Measurements from ENCODE around the gene CNTF.

The CNTF gene

DNA sequence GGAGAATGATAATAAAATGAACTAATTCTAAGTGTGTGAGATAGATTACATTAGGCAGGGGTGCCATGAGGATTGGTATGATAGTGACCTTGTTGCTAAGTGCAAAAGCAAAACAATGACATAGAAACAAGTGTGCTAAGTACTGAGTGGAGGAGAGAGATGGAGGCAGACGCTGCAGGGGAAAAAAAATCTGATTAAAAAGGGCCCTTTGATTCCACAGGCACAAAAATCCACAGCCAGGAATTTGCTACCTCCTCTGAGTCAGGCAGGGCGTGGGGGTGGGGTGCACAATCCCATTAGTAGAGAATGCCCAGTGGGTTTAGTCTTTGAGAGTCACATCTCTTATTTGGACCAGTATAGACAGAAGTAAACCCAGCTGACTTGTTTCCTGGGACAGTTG, at the start of gene CNTF:
Gene CNTF (plus strand): TSS at position 322 of the 400 bp plus-strand sequence. CDS start 88 bp downstream, outside the sequence.
- Histone ChIP-seq H3K27ac (peak within 1 kb of the TSS in 4 of 21 experiments; percentile 6 to 24 (median 8)), H3K4me3 (no peak within 1 kb of the TSS)

GRCh38 chr11:58572906-58573305, 49.6 kb upstream of the CNTF start:
- H3K27ac ChIP-seq: peak overlapping the region in 20 of 21 experiments; percentile 45 to 100 (median 100)

DNA sequence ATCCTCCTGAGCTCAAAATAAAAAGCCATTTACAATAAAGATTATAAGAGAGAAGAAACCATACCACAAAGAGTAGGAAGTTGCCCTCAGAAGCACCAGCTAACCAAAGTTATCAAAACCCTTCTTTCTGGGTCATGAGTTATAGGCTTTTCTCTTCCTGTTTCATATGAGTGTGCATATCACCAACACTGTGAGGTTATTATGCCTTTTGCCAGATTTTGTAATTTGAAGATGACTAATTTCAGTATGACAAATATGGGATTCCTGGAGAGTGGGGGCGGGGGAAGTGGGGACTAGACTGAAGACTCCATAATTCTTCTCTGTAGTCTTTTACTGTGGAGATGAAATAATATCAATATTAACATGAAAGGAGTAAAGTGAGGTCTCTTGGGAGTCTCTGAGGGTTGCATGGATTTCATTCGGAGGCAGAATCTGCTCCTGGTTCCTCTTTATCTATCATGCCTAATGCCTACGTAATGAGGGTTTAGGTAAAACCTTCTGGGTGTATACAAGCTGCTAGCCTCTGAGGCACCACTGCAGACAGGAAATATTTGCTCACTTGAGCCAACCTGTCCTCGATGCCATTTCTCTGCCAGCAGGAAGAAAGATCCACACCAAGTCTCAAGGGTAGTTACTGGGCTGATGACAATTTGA, 48.9 kb upstream of the CNTF start:
- Histone ChIP-seq H3K4me3 (peak overlapping the region; percentile 7 to 29 (median 11)), H3K27ac (peak overlapping the region in 20 of 21 experiments; percentile 45 to 100 (median 100))

More at GRCh38 chr11:58572906-58573305, 49.6 kb upstream of the CNTF start:
- H3K4me3 ChIP-seq: peak overlapping the region in 3 of 7 experiments; percentile 7 to 24 (median 11)

GRCh38 chr11:58574881-58575280, 47.6 kb upstream of the CNTF start:
- Histone ChIP-seq H3K27ac (peak overlapping the region in 20 of 21 experiments; percentile 45 to 100 (median 100)), H3K4me3 (peak overlapping the region in 6 of 7 experiments; percentile 10 to 34 (median 20))

DNA sequence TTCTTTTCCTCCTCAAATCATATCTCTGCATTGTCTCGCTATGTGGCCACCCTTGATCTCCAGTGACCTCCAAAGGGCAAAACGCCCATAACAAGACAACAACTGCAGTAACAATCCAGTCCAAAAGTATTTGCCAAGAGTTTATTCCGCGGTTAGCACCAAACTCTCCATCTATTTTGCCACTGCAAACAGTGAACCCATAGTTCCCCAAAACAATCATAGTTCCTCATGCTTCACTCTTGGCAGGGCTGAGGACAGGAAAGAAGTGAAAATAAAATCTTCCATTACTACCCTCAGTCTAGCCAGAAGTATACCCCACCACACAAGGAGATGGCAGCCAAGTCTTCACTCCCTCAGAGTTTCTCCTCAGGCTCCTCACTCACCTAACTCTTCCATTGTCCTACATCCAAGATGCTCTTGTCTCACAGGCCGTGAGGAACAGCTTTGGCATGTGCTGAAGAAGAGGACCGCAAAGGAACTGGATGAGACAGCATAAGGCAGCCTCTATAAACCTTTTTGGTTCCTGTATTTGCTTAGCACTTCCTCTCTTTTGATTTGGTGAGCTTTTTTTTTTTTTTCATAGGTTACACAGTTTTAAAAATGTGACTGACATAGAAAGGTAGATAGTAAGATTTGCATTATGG, 47.0 kb upstream of the CNTF start, which contains the start of gene LPXN:
Gene LPXN (minus strand): TSS at position 480 of the 644 bp plus-strand sequence. CDS start 84 bp downstream, at position 396.
- Histone ChIP-seq H3K4me3 (peak within 1 kb of the TSS in 6 of 7 experiments; percentile 13 to 100 (median 28)), H3K27ac (peak within 1 kb of the TSS in 20 of 21 experiments; percentile 98 to 100 (median 100))

DNA sequence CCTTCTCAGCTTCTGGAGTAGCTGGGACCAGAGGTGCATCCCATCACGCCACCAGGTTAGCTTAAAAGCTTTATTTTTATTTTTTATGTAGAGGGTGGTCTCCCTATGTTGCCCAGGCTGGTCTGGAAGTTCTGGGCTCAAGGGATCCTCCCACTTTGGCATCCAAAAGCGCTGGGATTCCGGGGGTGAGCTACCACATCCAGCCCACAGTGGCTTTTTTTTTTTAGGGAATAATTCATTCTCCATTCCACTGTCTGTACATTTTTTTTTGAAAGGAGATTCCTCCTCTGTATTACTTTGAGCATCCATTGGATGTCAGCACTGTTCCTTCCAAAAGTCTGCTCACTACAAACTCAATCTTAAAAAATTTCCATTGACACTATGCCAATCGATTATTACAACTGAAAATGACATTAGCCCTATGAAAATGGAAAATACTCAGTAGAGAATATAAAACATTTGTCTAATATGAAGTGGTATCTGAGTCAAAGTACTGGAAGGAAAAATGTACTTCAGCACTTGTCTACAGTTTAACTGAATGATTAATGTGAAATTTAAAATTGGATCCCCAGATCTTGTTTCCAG, 45.5 kb upstream of the CNTF start:
- H3K4me3 ChIP-seq: peak overlapping the region; percentile 93 to 100 (median 99)
- H3K27ac ChIP-seq: peak overlapping the region; percentile 19 to 100 (median 100)

DNA sequence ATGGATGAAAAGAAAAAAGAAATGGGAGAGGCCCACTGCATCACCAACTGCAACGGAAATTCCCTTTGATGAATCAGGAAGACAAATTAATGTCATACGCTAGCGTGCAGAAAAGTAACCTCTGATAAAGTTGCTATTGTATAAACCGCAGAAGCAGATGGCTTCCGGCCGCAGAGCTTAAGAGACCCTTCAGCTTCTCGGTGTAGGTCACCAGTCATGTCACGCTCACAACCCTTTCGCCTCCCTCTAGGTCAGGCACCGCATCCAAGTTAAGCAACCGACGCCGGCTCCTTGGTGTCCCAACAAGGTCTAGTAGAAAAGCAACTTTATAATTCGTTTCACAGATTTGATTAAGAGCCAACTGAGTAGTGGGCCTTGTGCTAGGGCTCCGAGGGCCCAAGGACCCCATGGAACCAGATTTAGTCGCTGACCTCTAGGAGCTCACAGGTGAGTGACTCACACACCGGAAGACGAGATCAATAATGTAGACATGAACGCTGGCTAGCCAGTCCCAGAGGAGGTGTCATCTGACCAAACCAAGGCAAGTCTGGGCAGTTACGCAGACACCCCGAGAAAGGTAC, 44.8 kb upstream of the CNTF start:
- Histone ChIP-seq H3K4me3 (peak overlapping the region; percentile 93 to 100 (median 99)), H3K27ac (peak overlapping the region; percentile 71 to 100 (median 100))

GRCh38 chr11:58578136-58578634, 44.3 kb upstream of the CNTF start:
- peak overlapping the region; percentile 96 to 100 (median 100) for H3K27ac ChIP-seq
- H3K4me3 ChIP-seq: peak overlapping the region; percentile 93 to 100 (median 99)

DNA sequence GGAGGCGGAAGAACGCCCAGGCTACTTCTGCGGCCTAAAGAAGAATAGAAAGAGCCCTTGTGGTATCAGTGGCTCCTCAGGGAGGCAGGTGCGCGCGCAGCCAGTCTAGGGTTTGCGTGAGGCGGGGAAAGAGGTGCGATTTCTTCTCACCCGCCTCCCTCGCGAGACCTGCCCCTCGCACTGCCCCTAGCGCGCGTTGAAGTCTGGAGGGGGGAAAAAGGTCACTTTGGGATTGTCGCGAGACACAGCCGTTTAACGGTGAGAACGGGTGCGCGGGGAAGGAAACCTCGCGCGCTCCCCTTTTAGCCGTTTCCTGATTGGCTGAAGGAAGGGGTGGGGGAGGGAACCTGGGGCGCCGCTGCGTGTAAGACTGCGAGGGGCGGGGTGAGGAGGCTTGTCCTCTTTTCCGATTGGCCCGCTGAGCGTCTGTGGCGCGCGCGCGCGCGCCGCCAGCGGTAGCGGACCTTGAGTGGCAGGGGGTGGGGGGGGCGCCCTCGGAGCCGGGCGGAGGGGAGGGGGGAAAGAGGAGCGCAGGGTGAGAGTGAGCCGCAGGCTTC, 43.8 kb upstream of the CNTF start, which contains the start of gene ZFP91:
Gene ZFP91 (plus strand): TSS at position 429 of the 557 bp plus-strand sequence. CDS start 219 bp downstream, outside the sequence.
- H3K27ac ChIP-seq: peak within 1 kb of the TSS; percentile 98 to 100 (median 100)
- H3K4me3 ChIP-seq: peak within 1 kb of the TSS; percentile 93 to 100 (median 99)

DNA sequence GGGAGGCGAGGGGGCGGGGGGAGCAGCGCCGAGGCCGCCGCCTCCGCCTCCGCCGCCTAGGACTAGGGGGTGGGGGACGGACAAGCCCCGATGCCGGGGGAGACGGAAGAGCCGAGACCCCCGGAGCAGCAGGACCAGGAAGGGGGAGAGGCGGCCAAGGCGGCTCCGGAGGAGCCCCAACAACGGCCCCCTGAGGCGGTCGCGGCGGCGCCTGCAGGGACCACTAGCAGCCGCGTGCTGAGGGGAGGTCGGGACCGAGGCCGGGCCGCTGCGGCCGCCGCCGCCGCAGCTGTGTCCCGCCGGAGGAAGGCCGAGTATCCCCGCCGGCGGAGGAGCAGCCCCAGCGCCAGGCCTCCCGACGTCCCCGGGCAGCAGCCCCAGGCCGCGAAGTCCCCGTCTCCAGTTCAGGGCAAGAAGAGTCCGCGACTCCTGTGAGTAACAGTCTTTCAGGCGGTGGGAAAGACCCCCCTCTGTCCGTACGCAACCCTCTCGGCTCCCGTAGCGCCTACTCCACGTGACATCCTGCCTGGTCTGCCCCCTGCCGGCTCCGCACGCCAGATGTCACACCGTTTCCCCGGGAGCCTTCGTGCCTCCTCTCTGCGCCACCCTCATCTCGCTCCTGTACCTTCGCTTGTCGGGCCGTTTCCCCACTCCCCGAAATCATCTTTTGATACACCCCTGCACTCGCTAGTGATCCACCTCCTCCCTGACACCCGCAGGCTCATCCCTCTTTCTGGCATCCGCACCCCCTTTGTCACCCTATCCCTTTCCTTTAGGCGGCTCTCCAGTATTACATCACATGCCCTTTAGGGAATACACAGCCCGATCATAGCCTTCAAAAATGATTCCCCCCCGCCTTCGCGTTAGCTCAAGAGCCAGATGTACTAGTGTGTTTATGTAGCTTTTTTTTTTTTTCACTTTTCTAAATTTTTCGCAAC, 43.0 kb upstream of the CNTF start:
- peak overlapping the region; percentile 93 to 100 (median 99) for H3K4me3 ChIP-seq
- H3K27ac ChIP-seq: peak overlapping the region; percentile 98 to 100 (median 100)

DNA sequence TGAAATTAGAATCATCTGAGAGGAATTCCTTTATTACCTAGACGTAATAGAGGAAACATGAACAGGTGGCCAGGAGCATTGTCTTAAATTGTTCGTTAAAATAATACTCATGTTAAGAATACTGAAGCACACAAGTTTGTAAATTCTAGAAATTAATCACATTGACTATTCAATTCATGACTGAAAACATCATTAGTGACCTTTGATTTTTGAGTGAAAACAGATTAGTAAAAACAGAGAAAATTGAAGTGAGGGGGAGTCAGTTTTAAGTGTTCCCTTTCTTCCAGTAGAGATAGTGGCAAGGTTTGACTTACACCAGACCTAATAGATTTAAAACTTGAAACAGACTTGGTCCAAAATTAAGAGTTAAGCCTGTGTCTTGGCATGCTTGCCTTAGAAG, 42.2 kb upstream of the CNTF start:
- peak overlapping the region; percentile 93 to 100 (median 99) for H3K4me3 ChIP-seq
- peak overlapping the region in 16 of 21 experiments; percentile 98 to 100 (median 100) for H3K27ac ChIP-seq

DNA sequence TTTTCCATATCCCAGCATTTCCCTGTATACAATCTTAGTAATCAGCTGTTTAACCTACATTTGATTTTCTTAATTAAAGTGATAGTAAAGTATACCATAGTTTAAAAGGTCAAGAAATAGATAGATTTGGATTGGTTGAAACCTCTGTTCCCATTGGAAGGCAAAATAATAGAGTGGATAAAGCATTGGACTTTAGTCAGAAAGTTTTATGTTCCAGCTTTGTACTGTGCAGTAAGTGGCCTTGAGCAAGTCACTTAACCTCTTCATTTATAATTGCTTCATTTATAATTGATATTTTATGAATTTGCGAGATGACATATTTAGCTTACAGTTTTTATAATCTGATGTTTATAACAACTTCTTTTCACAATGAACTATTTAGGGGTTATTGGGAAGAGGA, 40.0 kb upstream of the CNTF start:
- H3K4me3 ChIP-seq: no peak overlapping the region

GRCh38 chr11:58586998-58587397, 35.5 kb upstream of the CNTF start:
- Histone ChIP-seq H3K4me3 (no peak overlapping the region), H3K27ac (no peak overlapping the region)

More for the DNA sequence above, 40.0 kb upstream of the CNTF start:
- no peak overlapping the region for H3K27ac ChIP-seq

- H3K4me3 ChIP-seq: no peak overlapping the region
- no peak overlapping the region for H3K27ac ChIP-seq
Observed at GRCh38 chr11:58591659-58592058, 30.8 kb upstream of the CNTF start.

- Histone ChIP-seq H3K4me3 (no peak overlapping the region), H3K27ac (no peak overlapping the region)
Observed at GRCh38 chr11:58592760-58593472, 29.5 kb upstream of the CNTF start.

DNA sequence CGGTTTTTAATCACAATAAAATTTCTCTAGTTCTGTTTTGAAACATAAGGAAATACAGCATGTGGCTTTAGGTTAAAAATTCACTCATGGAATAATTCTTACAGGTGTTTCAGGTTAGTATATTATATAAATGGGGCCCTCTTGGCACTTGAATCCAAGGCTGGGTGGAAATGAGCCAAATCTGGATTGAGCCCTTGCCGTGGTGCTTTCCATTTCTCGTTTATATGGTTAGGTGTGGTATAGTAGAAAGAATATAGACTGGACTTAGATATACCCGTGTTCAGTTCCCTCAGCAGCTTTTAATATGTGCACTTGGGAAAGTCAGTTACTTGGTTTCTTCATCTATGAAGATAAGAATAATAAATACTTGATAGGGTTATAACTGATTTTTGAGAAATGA, 27.6 kb upstream of the CNTF start:
- no peak overlapping the region for H3K27ac ChIP-seq

GRCh38 chr11:58596621-58597020, 25.8 kb upstream of the CNTF start:
- no peak overlapping the region for H3K27ac ChIP-seq

More for the DNA sequence above, 27.6 kb upstream of the CNTF start:
- no peak overlapping the region for H3K4me3 ChIP-seq

More at GRCh38 chr11:58596621-58597020, 25.8 kb upstream of the CNTF start:
- no peak overlapping the region for H3K4me3 ChIP-seq

Data from skin epidermis (tissue), 12 donors.